KBM-7 (cell line): ENCODE data around the gene MAN1C1.

Source experiments
- DNase-seq: peaks from one replicate; pipeline ENCODE4 v3.0.0-alpha.2; 2015
- in situ Hi-C: fragments of 300-500 bp; cut with MboI; formaldehyde crosslinking; loops from 2 replicates; pipeline ENCODE4 v1.14.3; 2020; ENCODE audit warnings: low sequenced_read_pairs, low pct_unique_long_range_greater_than_20kb, mixed read lengths

MAN1C1 gene

DNA sequence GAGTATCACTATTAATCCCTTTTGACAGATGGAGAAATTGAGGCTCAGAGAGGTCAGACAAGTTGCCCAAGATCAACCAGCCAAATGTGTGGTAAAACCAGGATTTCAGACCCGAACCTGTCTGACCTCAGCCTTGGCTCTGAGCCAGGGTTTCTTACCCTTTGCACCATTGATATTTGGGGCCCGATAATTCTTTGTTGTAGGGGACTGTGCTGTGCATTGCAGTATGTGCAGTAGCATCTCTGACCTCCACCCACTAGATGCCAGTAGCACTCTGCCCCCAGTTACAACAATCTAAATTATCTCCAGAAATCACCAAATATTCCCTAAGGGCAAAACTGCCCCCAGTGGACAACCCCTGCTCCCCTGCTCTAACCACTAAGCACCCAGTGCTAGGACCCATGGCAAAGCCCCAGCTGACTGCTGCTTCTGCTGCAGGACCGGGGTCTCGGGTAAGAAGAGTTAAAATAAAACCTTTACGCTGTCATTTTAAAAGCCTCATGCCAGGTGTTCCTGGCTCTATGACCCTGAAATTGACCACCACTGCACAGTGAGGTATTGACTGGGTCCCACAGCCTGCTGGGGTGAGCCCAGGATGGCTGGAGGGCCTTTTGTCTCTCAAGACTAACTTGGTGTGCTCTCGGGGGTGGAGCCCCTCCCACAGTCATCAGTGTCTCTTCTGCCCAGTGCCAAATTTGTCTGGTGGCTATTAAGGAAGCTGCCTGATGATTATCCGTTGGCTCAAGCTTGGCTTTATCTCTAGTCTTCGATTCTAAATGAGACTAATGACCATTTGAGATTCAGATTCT is 5.6 kb upstream of the MAN1C1 start:
- in situ Hi-C loops = no loop called here

DNA sequence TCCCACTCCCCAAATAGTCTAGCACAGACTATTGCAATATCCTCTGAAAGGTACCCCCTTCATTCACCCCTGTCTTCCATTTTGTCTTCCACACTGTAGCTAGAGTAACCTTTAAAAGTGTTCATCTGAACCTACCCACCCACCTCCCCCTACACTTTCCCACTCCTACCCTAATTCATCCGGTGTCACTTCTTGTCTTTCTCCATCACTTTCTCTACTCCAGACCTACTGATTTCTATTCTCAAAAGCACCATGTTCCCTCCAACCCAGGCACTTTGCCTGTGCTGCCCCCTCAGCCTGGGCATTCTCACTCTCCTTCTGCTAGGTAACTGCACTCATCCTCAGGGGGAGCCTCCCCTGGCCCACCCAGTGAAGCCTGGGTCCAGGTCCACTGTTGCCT is 4.7 kb upstream of the MAN1C1 start:
- in situ Hi-C loops = no loop called here
- DNase-seq = no peak

More for the DNA sequence above, 5.6 kb upstream of the MAN1C1 start:
- no peak for DNase-seq

GRCh38 chr1:25612421-25612820 is 4.2 kb upstream of the MAN1C1 start:
- no peak for DNase-seq
- in situ Hi-C loops = no loop called here

- no peak for DNase-seq
- in situ Hi-C loops = no loop called here
These were observed 3.5 kb upstream of the MAN1C1 start for GRCh38 chr1:25613091-25613490.

- DNase-seq = no peak
- in situ Hi-C loops = no loop called here
These were observed 2.0 kb upstream of the MAN1C1 start for GRCh38 chr1:25614501-25615171.

DNA sequence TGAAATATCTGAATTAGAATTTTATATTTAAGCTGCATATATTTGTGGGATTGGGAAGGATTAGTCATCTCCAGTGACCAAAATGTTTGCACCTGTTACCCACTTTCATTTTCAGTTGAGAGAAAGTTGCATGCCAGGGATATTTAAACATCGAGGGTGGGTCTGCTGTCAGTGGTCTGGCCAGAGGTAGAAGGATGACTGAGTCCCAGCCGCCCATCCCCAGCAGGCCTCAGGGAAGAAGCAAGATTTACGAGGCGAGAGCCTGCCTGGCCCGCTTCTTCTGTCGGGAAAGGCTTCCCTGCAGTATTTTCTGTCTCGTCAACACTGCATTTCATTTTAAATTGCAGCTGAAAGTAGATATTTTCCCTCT is 1.4 kb upstream of the MAN1C1 start:
- no peak for DNase-seq
- in situ Hi-C loops = no loop called here

GRCh38 chr1:25615563-25616094 is 962 bp upstream of the MAN1C1 start:
- DNase-seq = peak; percentile 50
- in situ Hi-C loops = no loop called here

DNA sequence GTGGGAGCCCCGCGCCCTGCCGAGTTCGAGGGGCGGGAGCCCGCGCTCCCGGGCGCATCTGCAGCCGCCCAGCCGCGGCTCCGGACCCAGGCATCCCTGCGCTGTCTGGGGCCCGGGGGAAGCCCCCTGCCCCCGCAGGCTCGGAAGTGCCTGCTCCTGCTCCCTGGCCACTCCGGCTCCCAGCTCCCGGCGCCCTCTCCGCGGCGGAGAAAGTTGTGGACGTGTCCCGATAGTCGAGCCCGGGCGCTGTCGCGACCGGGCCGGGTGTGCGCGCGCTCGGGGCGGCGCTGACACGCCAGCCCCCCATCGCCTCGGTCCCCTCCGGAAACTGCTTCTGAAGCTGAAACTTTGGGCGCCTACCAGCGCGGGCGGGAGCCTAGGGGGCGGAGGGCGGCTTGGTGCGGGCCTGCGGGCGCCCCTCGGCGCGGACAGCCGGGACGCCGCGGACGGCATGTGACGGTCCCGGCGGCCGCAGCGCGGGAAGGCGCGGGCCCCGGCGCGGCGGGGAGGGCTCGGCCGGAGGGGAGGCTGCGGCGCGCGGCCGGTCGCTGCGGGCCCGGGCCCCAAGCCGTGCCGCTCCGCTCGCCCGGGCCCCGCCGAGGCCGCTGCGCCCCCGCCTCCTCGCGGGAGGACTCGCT is 515 bp downstream of the MAN1C1 start:
- in situ Hi-C loops = no loop called here

DNA sequence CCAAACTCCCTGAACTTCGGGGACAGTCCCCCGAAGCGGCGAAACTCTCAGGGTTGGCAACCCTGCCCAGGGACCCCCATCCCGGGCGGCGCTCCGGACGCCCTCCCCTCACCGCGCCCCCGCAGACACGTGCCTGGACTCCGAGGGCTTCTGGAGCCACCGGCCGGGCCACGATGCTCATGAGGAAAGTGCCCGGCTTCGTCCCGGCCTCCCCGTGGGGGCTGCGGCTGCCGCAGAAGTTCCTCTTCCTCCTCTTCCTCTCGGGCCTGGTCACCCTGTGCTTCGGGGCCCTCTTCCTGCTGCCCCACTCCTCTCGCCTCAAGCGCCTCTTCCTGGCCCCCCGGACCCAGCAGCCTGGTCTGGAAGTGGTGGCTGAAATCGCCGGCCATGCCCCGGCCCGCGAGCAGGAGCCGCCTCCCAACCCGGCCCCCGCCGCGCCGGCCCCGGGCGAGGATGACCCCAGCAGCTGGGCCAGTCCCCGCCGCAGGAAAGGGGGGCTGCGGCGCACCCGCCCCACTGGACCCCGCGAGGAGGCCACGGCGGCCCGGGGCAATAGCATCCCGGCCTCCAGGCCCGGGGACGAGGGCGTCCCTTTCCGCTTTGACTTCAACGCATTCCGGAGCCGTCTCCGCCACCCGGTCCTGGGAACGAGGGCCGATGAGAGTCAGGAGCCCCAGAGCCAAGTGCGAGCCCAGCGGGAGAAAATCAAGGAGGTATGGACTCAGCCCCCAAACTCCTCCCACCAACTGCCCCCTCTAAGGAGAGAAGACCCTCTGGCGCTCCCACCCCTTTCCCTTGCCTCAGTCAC is 1.2 kb downstream of the MAN1C1 start:
- in situ Hi-C loops = no loop called here

More for the DNA sequence above, 515 bp downstream of the MAN1C1 start:
- peak; percentile 18 for DNase-seq

DNA sequence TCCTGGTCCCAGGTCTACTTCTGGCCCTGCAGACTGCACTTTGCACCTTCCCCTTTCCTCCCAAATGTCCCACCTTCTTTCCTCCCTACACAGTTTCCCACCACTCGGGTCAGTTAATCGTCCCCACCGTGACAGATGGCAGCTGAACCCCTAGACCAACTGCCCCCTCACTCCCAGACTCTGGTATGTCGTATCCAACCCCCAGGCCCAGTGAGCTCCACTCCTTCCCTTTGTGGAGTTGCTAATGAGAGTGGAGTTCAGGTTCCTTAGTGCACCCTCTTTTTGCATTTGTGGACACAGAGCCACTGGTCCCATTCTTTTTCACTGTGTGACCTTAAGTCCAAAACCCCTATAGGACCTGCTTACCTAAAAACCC is 1.8 kb downstream of the MAN1C1 start:
- in situ Hi-C loops = no loop called here
- DNase-seq = no peak

More for the DNA sequence above, 1.2 kb downstream of the MAN1C1 start:
- no peak for DNase-seq

- in situ Hi-C loops = no loop called here
- DNase-seq = peak; percentile 51
These were observed 2.7 kb downstream of the MAN1C1 start for GRCh38 chr1:25619101-25619890.

DNA sequence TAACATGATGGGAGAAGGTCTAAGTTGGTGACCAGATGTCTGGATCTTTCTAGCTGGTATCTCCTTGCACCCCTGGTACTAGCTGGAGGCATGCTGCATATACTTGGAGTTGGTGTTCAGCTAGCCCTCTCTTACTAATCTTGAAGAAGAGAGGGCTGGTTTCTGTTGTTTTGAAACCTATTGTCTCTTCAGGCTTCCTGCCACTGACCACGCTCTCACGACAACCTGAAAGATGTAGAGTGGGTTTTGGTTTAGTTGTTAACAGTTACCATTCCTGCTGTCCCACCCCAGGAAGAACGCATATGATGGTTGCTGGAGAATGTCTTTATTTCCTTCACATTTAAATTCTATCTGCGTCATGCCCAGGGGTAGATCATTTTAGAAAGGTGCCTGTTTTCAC is 3.6 kb downstream of the MAN1C1 start:
- DNase-seq = no peak
- in situ Hi-C loops = no loop called here

- no peak for DNase-seq
- in situ Hi-C loops = no loop called here
These were observed 4.2 kb downstream of the MAN1C1 start for GRCh38 chr1:25620701-25621350.

GRCh38 chr1:25621876-25622275 is 5.3 kb downstream of the MAN1C1 start:
- no peak for DNase-seq
- in situ Hi-C loops = no loop called here

GRCh38 chr1:25622531-25622930 is 5.9 kb downstream of the MAN1C1 start:
- in situ Hi-C loops = no loop called here
- no peak for DNase-seq

GRCh38 chr1:25623007-25623406 is 6.4 kb downstream of the MAN1C1 start:
- in situ Hi-C loops = no loop called here
- DNase-seq = no peak

DNA sequence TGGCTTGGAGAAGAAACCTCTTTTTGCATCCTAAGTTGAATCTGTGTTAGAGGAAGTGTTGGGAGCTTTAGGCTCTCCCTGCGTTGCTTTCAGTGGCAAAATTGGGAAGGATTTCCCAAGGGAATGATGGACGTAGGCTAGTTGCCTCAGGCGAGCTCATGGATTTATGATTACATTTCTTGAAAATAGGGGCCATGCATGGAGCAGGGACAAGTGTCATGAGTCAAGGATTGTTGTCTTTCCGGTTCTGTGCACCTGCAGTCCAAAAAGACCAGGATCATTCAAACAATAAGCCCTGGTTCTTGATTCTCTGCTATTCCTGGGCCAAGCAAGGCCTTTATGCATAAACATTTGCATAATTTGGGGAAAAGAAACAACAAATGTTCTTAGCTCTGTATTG is 7.1 kb downstream of the MAN1C1 start:
- in situ Hi-C loops = no loop called here

DNA sequence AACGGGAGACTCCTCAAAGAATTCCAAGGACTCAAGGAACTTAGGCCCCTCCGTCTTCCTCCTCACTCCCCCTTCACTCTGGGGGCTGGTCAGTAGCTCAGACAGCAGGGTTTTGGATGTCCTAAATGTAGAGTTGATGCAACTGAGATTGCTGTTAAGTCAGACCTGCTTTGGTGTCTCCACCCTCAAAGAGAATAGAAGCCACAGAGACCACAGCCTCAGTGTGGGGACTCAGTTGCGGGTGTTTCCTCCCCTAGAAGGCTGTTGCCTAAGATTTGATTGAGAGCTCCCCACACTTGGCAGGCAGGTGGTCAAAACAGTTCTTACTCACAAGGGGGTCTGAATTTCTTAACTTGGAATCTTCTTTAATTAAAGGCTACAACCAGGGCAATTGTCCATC is 7.6 kb downstream of the MAN1C1 start:
- DNase-seq = no peak
- in situ Hi-C loops = no loop called here

More for the DNA sequence above, 7.1 kb downstream of the MAN1C1 start:
- DNase-seq = no peak
